ENCODE measurements around the gene FAIM.

FAIM gene

GRCh38 chr3:138681463-138682220 is 73.1 kb downstream of the FAIM start:
- no peak for DNase-seq

DNA sequence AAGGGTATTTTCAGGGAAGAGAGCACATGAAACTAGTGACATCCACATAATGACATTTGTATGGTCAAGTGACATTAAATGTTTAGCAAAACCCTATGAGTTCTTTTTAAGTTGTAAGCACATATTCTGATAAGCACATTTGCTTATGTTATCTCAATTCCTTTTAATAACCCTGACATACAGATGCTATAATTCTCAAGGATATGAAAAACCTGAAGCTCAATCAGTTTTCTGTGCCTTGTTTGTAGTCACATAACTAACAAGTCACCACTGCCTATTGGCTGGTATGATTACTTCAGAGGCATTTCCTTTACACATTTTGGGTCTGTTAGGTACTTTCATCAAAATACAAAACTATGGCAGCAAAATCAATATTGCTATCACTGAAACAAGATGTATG is 74.1 kb downstream of the FAIM start:
- DNase-seq = no peak
